K562 (cell line): ENCODE data around the gene CACTIN. TPM values are rescaled to one million over a fixed set of nuclear protein-coding genes. Genes with fewer than 3 reads are reported as not detected.
A peak's percentile ranks its signal among the peaks of the same experiment; 100 is the strongest.

Source experiments
- ATAC-seq: fragments of 200-7000 bp; cut with Tn5 transposase; 3 replicates; pipeline ENCODE4 v1.9.1; 2020; ENCODE audit warnings: moderate library complexity
- BruUV-seq: library from RNA; stranded (reverse); fragments of 400-500 nt; replicated peaks from 2 replicates; lab custom pipeline; 2021; lab: Mats Ljungman, UMichigan
- CTCF ChIA-PET: fragments of 300-600 bp; formaldehyde crosslinking; extraction: SDS; loops from one replicate; lab custom pipeline; 2021; ENCODE audit warnings: low intra/inter-chr PET ratio; lab: Yijun Ruan, JAX
- POLR2A ChIA-PET: fragments of 300-600, 350-650 bp; sonication (Branson Sonifier 250); formaldehyde crosslinking; extraction: SDS; loops from one replicate; lab custom pipeline; 2021; ENCODE audit warnings: antibody characterized with exemption, inconsistent platforms; lab: Yijun Ruan, JAX
- DNase-seq, 4 experiments: peaks; one replicate each; pipeline versions ENCODE4 v3.0.0 to v3.0.0-alpha.2; 2011 to 2018; ENCODE audit warnings: low spot score in 3 of 4, mixed read lengths in 3 of 4; ENCODE audit errors: extremely low read depth in 1 of 4
- FAIRE-seq: peaks from 2 replicates; lab custom pipeline; 2011; peaks lifted over from hg19 to GRCh38; lab: Jason Lieb, UNC
- H2AFZ ChIP-seq: 2 replicates; pipeline ENCODE4 v1.6.0; 2011; ENCODE audit warnings: low read depth, low read length, control low read depth, inconsistent platforms
- H3K27ac ChIP-seq: fragments of 200-600 bp; 3 replicates; pipeline ENCODE4 v1.8.0; 2011; ENCODE audit warnings: low read depth, mild to moderate bottlenecking, control low read depth, inconsistent platforms, low read length, moderate library complexity, mixed read lengths; ENCODE audit errors: extremely low read depth
- H3K27me3 ChIP-seq, 2 experiments: fragments of 300-600 bp in 1 of 2; 2 replicates in 1 of 2; 3 replicates in 1 of 2; pipeline versions ENCODE4 v1.6.0 to v1.8.0; 2011; ENCODE audit warnings: inconsistent platforms in 2 of 2, low read length in 2 of 2, mild to moderate bottlenecking in 1 of 2, mixed read lengths in 1 of 2, moderate library complexity in 1 of 2; ENCODE audit not compliant: control insufficient read depth in 2 of 2, insufficient read depth in 2 of 2
- H3K36me3 ChIP-seq: fragments of 300-600 bp; 3 replicates; pipeline ENCODE4 v1.8.0; 2011; ENCODE audit warnings: mild to moderate bottlenecking, low read length, inconsistent platforms; ENCODE audit not compliant: control insufficient read depth, insufficient read depth
- H3K4me1 ChIP-seq, 2 experiments: fragments of 200-600 bp in 1 of 2; replicated peaks in 1 of 2; 2 replicates in 1 of 2; 3 replicates in 1 of 2; pipeline versions ENCODE4 v1.5.1 to v1.8.0; 2011; ENCODE audit warnings: inconsistent platforms in 2 of 2, low read length in 2 of 2, mild to moderate bottlenecking in 1 of 2, mixed read lengths in 1 of 2, moderate library complexity in 1 of 2; ENCODE audit not compliant: control insufficient read depth in 2 of 2, insufficient read depth in 2 of 2
- H3K4me2 ChIP-seq: 2 replicates; pipeline ENCODE4 v1.6.1; 2011; ENCODE audit warnings: low read length, control low read depth, inconsistent platforms, mixed read lengths; ENCODE audit not compliant: insufficient read depth
- H3K4me3 ChIP-seq: fragments of 200-600 bp; sonication (generic), shearing (Covaris generic); 2 replicates; pipeline ENCODE4 v1.5.1; 2016; ENCODE audit warnings: control low read depth, inconsistent platforms
- H3K79me2 ChIP-seq: fragments of 200-600 bp; 3 replicates; pipeline ENCODE4 v1.8.0; 2011; ENCODE audit warnings: low read length, inconsistent platforms; ENCODE audit not compliant: control insufficient read depth, insufficient read depth
- H3K9ac ChIP-seq, 2 experiments: 2 replicates each; pipeline versions ENCODE4 v1.6.0 to v1.6.1; 2011; ENCODE audit warnings: low read depth in 2 of 2, low read length in 2 of 2, control low read depth in 1 of 2, inconsistent platforms in 1 of 2, mild to moderate bottlenecking in 1 of 2, mixed read lengths in 1 of 2; ENCODE audit not compliant: insufficient read depth in 1 of 2
- H3K9me1 ChIP-seq: one replicate; pipeline ENCODE4 v1.6.0; 2011; ENCODE audit warnings: inconsistent platforms, mild to moderate bottlenecking, low read length, moderate library complexity; ENCODE audit not compliant: control insufficient read depth, insufficient read depth
- H3K9me3 ChIP-seq: replicated peaks from 2 replicates; pipeline ENCODE4 v1.5.1; 2011; ENCODE audit warnings: low read depth, low read length, inconsistent platforms; ENCODE audit not compliant: control insufficient read depth, insufficient read depth
- H4K20me1 ChIP-seq: replicated peaks from 2 replicates; pipeline ENCODE4 v1.6.1; 2011; ENCODE audit warnings: low read length, inconsistent platforms, mixed read lengths; ENCODE audit not compliant: control insufficient read depth, insufficient read depth
- EP400 ChIP-seq: fragments of 450-650 bp; IDR thresholded peaks from 2 replicates; pipeline ENCODE4 v1.6.1; 2017; ENCODE audit warnings: antibody characterized with exemption, mild to moderate bottlenecking, moderate library complexity
- GTF2E2 ChIP-seq: fragments of 200-800 bp; sonication (Bioruptor generic); IDR thresholded peaks from 2 replicates; pipeline ENCODE4 v1.6.1; 2016; ENCODE audit warnings: missing genetic modification characterization, missing compliant biosample characterization
- POLR2G ChIP-seq: fragments of 200-400 bp; formaldehyde crosslinking; IDR thresholded peaks from 2 replicates; pipeline ENCODE4 v1.6.1; 2017; ENCODE audit warnings: low read depth, mild to moderate bottlenecking, antibody characterized with exemption, low read length, moderate library complexity
- ZBTB17 ChIP-seq: fragments of 450-650 bp; formaldehyde crosslinking; IDR thresholded peaks from 2 replicates; pipeline ENCODE4 v1.4.0; 2020; ENCODE audit warnings: mild to moderate bottlenecking
- WGBS: fragments of 100-300 bp; shearing (Covaris generic); methylation state at CpG from one replicate; pipeline ENCODE4 v1.1.6; 2016; ENCODE audit warnings: low coverage, mixed read lengths; ENCODE audit not compliant: insufficient coverage; ENCODE audit errors: missing lambda C conversion rate; 5-methylcytosine and 5-hydroxymethylcytosine counted together
- in situ Hi-C: fragments of 300-500 bp; cut with MboI; formaldehyde crosslinking; loops from 4 replicates; pipeline ENCODE4 v1.15.0; 2018; ENCODE audit warnings: inconsistent platforms, mixed read lengths
- intact Hi-C: fragments of 100-400 bp; cut with micrococcal nuclease; formaldehyde crosslinking; loops from 2 replicates; pipeline ENCODE4 v1.14.2; 2022
- polyA plus RNA-seq, 8 experiments: library from polyadenylated mRNA; depleted of rRNA in 4 of 8; stranded (reverse) in 5 of 8; unstranded in 3 of 8; fragments of >200 nt; fragmentation: Nextera tagmentation in 2 of 8; fragmentation: Illumina TruSeq in 1 of 8; extraction: Ambion mirVana in 2 of 8; extraction: Trizol in 1 of 8; gene quantifications; 2 replicates each; pipeline versions ENCODE4 v1.2.1 to v1.2.3, GENCODE V29; 2011 to 2014; ENCODE audit warnings: inconsistent platforms in 1 of 8, missing spikeins in 1 of 8
- total RNA-seq, 7 experiments: library from RNA; depleted of rRNA in 6 of 7; stranded (reverse); fragments of >200 nt in 6 of 7; fragmentation: Illumina TruSeq in 2 of 7; extraction: Trizol in 2 of 7; gene quantifications; 2 replicates each; pipeline versions ENCODE4 v1.2.1 to v1.2.3, GENCODE V29; 2011 to 2021; ENCODE audit warnings: low replicate concordance in 1 of 7

The CACTIN gene
- total and polyA plus RNA-seq, 9 of the 15 experiments (the other 6 are each of a cell fraction or from before 2014, with no cell fraction given) = 0.15 to 49.2 (median 15.0) TPM

GRCh38 chr19:3667766-3668165, 41.2 kb upstream of the CACTIN start:
- DNase-seq (no peak), FAIRE-seq (no peak)
- peaks cover 34 to 80% of the 10 kb centered on the region in 2 experiments for H3K4me1 ChIP-seq
- in situ Hi-C loops (no loop called here), intact Hi-C loops (loop anchor here (2.0 kb wide), 1 partner anchor 33 kb away; the partner anchor contains the start of gene PIP5K1C)
- POLR2A ChIA-PET = interaction anchor here (0.6 to 1.5 kb wide), 4 partner anchors 22 to 681 kb away, joined by 3 to 4 read pairs (median 3); partner anchors contain the start of gene TJP3
- no TSS peak for BruUV-seq
- H3K36me3 ChIP-seq = peaks cover 40% of the 10 kb centered on the region; the same call in 2 of the 3 replicates
- peak overlapping the region; percentile 5; the same call in 1 of the 3 replicates for H3K27ac ChIP-seq
- no peaks in the 10 kb centered on the region for H3K9me3 ChIP-seq
- WGBS = 94% methylated on average over 14 of the region's 17 CpGs
- no peaks in the 10 kb centered on the region for H3K9me1 ChIP-seq
- no peak overlapping the region for H3K4me2 ChIP-seq
- peaks cover 11% of the 10 kb centered on the region; the same call in 1 of the 2 replicates for H4K20me1 ChIP-seq
- H3K27me3 ChIP-seq = no peaks in the 10 kb centered on the region
- peaks cover 42% of the 10 kb centered on the region for H3K79me2 ChIP-seq
- no peak for TF ChIP-seq GTF2E2 (tag)
- TF ChIP-seq ZBTB17 (CRISPR knock-in tag) = no peak
- TF ChIP-seq POLR2G = no peak
- TF ChIP-seq EP400 = no peak
- TF ChIP-seq, all 486 proteins: peak for 0
- Histone ChIP-seq H2AFZ (no peak overlapping the region), H3K9ac (peak overlapping the region in 1 of 2 experiments; percentile 69; a peak in 2 of 4 replicates), H3K4me3 (no peak overlapping the region)
- CTCF ChIA-PET = interaction anchor here (0.6 to 1.0 kb wide), 2 partner anchors 32 to 38 kb away, joined by 3 to 4 read pairs; partner anchors contain the start of gene PIP5K1C
- ATAC-seq = no peak
